H4 (cell line): ENCODE results near the gene MEGF11. TPM values are rescaled to one million over a fixed set of nuclear protein-coding genes. Genes with fewer than 3 reads are reported as not detected.

Experiments used
- DNase-seq: peaks from one replicate; pipeline ENCODE4 v3.0.0-alpha.2; 2015; ENCODE audit warnings: low spot score
- total RNA-seq: library from RNA; depleted of rRNA; stranded (reverse); fragments of >200 nt; shearing (Covaris generic); gene quantifications from 2 replicates; pipeline ENCODE4 v1.2.3, GENCODE V29; 2014

Gene MEGF11
- total RNA-seq, 1 experiment from 2014 or later: 0.02 TPM

DNA sequence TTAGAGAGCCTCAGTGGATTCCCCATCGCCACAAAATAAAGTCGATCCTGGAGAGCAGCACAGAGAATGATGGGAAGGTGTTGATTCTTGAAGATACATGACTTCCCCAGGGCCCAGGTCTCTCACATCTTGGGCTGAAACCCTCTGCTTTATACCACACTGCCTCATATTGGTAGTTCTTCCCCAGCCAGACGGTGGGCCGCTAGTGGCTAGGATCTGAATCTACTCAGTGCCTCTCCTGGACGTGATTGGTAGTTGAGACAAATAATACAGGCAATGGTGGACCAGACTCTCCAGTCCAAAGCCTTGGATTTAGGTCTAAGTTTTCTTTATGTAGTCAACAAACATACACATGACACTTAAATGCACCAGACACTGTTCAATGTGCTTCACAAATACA lies 334.6 kb downstream of the MEGF11 start:
- DNase-seq: no peak

DNA sequence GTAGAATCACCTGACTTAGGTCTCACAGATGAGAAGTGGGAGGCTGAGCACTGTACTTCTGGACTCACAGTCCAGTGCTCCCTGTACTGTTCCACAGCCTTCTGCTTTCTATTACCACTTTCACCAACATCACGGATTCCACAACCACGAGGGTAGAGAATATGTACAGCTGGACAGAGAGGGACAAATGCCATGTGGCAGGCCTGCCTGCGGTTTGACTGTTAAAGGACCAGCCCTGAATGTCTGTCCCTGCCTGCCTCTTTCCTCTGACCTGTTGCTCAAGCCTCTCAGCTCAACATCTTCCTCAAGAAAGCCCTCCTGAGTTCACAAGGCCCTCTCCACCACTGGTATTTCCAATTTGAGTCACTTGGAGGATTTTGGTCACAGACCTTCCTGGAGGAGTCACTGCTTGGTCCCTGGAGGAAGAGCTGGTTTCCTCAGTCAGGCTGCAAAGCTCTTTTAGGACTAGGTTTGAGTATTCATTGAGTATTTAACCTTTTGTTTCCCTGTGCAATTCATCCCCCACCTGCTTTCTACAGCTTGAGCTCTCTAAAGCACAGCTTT lies 335.1 kb downstream of the MEGF11 start:
- DNase-seq: no peak

DNA sequence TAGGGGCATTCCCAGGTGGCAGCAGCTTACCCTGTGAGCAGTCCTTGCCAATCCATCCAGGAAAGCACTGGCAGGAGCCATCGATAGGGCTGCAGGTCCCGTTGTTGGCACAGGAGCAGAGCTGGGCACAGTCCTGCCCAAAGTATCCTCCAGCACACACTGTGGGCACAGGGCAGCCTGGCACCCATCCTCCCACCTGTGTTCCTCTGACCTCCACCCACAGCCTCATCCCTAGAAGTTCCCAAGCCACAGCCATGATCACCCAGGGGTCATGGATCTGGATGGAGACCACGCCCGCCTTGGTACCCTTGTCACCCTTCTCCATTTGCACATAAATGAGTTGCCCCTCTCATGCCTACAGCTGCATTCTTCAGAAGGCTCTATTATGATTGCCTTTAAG lies 335.6 kb downstream of the MEGF11 start:
- no peak for DNase-seq

DNA sequence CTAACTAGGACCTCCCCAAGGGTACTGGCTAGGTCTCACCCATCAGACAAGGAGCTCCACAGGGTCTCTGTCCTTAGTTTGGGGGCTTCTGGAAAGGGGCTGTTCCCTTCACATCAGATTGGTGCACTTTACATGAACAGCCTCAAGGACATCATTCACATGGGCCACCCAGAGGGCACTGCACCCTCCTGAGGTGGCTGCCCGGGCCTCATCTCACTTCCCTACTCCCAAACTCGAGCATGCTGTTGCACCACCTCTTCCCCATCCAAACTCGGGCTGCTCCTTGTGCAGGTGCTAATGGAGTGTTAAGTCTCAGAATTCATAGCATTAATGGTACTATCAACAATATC lies 336.2 kb downstream of the MEGF11 start:
- DNase-seq: no peak

DNA sequence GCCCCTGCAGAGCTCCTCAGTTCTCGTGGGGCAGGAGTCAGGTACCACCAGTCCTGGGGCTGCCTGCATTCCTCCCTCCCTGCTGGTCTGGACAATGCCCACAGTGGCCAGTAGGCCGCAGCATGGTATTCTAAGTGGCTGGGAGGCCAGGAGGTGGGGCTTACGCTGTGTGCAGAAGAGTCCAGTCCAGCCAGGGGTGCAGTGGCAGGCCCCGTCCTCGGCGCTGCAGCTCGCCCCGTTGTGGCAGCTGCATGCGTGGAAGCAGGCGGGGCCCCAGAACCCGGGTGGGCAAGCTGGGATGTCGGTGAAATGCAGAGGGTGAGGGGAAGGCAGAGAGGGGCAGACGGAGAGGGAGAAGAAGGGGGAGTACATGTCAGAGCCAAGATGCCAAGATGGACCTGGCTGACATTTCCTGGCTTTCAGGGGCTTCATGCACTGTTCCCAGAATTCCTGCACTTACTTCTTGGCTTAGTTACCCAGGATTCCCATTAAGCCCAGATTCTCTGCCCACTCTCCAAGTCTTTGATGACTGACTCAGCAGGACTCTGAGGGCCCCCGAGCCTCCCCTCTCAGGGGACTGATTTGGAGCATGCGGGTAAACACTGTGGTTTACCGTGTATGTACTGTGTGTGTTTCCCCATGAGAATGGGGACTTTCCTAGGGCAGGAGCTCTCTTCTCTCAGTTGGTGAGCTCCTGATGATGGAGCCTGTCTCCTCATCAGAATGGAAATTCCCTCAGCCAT lies 336.7 kb downstream of the MEGF11 start:
- DNase-seq: peak; percentile 68

DNA sequence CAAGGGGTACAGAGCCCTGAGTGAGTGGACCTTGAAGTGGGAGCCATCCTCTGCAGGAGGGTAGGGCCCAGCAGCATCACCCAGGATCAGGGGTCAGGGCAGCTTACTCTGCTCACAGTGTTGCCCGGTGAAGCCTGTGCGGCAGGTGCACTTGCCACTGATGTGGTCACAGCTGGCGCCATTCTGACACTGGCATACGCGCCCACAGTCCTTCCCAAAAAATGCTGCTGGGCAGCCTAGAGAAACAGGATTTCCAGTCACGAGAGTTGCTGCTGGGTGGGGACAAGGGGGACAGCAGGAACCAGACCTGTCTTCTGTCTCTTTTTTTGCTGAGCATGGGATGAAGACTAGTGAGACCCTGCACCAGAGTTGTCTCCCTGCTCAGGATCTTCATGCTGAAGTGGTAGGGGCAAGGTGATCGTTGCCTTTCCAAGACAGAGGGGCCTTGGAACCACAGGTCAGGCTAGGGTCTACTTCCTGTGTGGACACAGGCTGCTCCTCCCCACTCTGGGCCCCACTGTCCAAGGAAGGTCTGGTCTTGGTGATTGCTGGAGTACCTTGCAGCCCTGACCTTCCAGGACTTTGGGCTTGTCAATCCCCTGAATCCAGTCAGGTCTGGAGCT lies 337.4 kb downstream of the MEGF11 start:
- DNase-seq: no peak

DNA sequence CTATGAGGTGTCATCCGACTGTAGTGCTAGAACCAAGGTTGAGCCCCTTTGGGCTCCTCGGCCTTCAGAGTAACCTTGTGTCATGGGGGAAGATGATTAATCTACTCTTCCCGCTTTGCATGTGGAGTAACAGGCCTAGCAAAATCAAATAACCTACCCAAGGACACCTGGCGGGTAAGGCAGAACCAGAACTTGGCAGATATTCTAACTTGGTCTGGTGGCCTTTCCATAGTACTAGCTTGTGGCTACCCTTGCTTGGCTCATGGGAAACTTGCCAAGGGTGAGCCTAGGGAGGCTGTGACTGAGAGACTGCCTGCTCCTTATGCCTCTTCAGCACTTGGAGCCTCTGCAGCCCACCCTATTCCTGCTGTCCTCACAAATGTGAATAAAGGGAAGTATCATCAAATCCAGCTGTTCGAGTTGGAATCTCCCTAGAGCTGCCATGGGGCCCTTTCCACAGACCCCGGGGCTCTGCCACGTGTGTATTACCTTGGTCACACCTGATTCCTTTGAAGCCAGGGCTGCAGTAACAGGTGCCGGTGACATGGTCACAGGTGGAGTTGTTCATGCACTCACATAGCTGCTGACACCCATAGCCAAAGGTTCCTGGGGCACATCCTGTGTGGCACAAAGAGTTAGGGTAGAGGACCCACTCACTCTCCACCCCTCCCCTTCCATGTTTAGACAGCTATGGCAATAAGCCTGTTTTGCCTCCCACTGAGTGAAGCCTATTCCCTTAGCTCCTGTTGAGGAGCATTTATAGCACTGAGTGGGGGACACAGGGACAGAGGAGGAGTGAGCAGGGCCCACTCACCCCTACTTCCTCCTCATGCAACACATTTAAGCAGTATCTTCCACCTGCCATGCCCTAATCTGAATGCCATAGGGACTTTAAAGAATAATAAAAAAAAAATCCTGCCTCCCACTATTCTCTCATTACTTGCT lies 338.3 kb downstream of the MEGF11 start:
- DNase-seq: no peak

DNA sequence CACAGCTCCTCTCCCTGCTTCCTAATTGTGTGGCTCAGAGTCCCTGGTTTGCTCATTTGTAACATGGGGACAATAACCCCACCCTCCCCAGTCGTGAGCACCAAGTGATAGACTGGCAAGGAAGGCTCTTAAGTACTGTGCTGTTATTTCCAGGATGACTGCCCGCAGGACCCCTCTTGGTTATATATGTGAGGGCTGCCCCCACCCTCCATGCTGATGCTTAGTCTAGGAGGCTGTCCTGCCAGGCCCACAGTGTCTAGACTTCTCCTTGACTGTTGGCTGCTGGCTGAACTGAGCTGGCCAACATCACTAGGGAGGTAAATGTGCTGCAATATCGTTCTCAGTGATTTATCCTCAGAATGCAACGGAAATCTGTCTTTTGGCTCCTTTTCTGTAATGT lies 339.2 kb downstream of the MEGF11 start:
- no peak for DNase-seq

DNA sequence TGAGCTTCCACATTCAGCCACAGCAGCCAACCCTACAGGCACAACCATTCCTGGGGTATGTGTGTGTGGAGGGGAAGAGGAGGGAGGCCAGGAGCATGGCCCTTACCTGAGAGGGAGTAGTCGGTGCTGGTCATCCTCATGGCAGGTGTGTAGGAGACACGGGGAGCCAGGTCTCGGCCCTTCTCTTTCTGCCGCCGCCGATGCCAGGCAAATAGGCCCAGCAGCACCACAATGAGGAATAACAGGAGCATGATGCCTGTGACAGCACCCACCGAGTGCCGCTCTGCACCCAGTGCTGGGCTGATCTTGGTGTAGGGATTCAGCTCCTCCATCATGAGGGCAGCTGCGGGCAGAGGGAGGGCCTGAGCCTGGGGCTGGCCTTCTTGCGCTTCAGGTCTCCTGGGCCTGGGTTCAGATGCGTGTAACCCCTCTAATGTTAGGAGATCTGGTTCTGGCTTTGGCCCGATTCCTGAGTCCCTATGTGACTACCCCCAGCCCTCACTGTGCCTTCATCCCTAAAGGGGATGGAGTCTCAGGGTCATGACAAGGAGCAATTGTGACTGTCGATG lies 339.8 kb downstream of the MEGF11 start:
- no peak for DNase-seq

DNA sequence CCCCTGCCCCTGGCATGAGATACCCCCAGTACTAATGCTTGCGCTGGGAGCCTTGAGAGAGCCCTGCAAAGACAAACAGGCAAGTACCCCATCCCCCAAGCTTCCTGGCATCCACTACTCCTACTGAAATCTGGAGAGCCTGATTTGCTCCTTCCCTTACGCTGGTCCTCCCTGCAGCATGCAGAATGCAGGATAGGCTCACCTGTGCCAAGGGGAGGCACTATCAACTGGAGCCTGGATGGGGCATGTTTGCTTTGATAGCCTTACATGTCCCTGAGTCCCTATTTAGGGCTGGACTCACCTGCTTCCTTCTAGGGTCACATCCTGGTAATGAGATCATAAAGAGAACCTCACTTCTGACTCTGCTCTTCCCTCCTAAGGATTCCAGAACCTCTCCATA lies 341.3 kb downstream of the MEGF11 start:
- DNase-seq: no peak

DNA sequence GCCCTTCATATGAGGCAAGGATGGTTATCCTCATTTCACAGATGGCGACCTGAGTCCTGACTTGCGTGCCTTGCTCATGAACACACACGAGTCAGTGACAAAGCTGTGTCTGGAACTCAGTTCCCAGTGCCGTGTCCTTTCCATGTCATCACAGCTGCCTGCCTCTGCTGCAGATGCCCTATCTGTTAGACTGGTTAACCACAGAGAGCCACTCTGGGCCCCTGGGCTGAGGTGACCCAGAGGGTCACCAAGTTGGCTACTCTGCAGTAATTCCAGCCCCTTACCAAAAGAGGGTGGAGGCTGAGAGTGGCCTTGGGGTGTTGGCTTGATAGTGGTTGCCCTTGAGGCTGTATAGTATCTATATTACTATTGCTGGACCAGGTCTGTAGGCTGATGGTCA lies 343.2 kb downstream of the MEGF11 start:
- no peak for DNase-seq

DNA sequence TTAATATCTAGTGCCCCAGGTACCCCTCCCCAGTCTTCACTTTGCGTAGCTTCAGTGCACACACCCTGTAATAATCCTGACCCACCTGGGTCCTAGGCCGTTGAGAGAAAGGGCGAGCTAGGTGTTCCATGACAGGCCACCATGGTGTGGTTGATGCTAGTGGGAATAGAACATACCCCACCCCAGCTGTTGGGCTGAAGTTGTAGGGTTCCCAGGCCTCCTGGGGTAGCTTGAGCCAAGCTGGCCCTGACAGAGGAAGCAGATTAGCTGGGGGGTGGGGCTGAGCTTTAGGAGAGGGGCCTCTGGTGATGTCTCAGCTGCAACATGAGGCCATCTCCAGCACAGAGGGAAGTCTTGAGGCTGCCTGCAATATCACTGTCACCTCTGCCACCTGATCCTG lies 343.7 kb downstream of the MEGF11 start:
- no peak for DNase-seq

DNA sequence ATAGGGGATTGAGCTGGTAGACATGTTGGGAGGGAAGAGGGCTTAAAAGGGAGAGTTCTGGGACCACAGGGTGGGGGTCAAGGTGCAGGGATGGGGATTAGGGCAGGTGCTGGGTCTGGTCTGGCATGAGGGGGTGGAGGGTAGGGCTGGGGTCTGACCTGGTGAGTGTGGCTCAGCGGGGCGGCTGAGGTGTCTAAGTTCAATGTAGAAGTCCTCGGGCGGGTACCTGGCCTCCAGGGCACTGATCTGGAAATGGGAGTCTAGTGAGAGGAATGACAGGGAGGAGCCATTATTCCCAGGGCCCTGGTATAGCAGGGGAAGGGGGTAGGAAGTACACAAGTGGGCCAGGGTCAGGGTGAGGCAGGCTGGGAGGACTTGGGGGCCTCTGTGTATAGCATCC lies 344.7 kb downstream of the MEGF11 start:
- DNase-seq: no peak

DNA sequence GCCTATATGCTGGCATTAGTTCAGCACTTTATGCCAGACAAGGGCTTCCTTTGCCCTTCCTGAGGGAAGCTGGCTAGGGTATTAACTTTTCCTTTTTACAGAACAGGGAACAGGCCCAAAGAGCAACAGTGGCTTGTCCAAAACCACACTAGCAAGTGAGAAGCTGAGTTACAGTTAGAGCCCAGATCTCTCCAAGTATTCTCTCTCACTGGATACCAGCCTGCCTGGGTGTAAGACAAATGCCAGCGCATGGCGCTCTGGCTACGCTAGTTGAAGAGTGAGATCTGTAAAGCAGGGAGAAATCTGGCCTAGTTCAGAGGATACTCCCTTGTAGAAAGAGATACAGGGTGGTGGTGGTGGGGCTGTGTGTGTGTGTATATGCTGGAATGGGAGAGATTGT lies 345.9 kb downstream of the MEGF11 start:
- DNase-seq: no peak

DNA sequence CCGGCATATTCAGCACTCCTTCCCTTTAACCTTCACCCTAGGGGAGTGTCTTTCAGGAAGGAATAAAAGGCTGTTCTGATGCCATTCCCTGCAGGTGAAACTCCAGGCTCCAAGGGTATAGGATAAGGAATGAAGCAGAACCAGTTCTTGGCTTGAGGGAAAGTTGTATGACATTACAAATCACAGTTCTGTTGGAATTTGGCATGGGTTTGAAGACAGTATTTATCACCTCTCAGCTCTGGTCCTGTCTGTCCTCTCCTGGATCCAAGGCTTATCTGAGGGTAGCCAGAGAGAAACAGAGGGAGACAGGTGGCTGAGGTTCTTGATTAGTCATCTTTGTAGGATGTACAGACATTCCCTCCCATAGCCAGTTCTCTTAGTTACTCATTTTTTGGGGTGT lies 347.2 kb downstream of the MEGF11 start:
- no peak for DNase-seq

DNA sequence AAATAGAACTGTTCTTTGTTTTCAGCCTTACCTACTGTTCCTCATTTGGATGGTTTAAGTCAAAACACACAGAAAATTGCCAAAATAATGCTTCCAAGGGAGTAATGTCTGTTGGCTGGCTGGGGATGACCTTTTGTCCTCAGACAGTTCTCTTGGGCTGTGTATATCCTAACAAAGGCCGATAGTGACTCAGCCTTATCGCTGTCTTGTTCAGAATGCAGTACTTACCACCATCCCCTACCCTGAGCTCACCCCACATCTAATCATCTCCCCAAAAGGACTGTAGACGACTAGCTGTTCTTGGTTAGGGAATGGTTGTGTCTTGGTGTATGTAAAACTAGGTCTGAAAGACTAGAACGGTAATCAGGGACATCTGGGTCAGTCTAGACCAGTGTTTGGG lies 349.2 kb downstream of the MEGF11 start:
- DNase-seq: no peak

DNA sequence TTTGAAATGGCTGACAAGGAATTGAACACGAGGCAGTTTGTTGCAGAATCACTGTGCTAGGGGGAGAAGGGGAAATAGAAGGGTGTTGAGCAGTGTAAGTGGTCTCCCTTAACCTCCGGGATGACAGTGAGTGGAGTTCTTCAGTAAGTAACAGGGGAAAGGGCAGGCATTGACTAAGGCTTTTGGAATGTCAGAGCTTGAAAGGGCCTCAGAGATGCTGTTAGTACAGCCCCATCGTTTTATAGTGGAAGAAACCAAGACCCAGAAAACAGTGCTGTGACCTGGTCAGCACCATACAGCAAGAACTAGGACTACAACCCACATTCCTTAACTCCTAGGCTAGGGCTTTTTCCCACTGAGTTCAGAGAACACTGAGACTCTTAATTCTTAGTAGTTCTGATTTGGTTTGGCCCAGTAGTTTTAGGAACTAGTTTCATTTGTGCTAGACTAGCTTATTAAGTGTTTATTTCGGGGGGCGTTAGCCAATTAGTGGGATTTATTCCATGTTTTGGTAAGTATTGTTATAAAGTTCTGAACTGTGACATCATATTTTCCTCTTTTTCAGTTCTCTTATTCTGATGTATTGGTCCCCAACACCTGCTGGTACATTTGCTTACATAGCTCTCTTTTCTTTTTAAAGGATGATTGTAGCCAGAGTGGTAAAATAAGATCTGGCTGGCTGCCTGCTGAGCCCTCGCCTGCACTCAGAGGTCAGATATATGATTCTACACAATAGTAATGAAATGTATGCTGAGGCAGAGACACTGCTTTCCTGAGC lies 350.1 kb downstream of the MEGF11 start:
- no peak for DNase-seq

DNA sequence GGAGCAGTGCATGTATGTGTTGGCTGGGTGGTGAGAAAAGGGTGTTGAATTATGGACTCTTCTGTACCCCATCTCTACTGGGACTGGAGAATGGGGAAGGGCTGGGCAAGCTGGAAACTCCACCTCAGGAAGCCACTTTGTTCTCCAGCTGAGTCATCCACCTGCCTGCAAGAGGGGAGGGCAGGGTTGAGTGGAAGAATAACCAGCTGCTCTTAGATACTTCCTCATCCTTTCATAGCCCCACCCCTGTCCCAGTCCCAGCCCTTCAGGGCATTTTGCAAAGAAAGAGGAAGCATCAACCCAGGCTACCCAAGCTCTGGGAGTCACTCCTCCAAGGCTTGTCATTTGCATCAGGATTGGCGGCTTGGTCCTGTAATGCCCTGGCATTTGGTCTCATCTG lies 351.2 kb downstream of the MEGF11 start:
- peak; percentile 41 for DNase-seq

DNA sequence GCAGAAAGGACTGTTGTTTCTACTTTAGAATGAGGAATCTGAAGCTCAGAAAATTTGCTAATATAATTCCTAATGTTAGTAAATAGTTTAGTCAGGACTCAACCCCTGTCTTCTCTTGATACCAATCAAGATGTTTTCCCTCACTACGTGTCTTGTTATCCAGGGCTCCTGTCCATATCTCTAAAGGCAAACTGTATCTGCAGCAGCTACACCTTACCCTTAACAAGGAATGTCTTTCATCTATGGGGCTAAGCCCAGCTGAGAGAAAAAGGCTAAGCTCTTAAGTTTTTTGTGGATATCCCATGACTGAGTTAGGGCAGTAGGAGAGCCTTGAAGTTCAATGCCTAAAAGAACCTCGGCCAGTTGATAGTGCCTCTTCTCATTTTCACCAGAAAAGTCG lies 351.7 kb downstream of the MEGF11 start:
- DNase-seq: no peak

DNA sequence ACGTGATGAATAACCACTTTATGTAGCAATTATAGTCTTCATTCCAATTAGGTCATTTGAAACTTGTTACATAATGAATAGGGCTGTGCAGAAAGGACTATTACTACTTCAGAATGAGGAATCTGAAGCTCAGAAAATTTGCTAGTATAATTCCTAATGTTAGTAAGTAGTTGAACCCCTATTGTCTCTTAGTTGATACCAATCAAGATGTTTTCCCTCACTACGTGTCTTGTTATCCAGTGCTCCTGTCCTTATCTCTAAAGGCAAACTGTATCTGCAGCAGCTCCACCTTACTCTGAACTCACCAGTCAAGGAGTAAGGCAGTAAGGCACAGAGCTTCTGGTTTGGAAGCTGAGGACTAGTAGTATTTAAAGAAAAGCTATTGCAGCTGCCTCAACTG lies 352.2 kb downstream of the MEGF11 start:
- DNase-seq: no peak

DNA sequence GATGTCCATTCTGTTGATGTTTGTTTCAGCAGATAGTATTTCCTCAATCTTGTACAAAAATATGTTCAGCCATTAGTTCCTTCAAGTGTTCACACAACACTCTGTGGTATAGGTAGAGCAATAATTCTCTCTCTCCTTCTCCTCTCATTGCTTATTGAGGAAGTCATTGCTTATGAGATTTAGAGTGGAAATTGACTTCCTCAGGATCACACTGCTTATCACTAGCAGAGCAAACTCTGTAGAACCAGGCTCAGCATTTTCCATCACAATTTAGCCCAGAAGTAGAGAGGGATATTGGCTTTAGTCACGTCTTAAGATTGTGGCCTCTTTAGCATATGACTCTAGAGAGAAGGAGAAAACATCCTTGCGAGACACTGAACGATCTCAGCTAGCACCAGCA lies 353.1 kb downstream of the MEGF11 start:
- DNase-seq: no peak
